ENCODE results near the gene VAV3.

VAV3 gene

GRCh38 chr1:107541412-107541811 lies 423.6 kb downstream of the VAV3 start:
- Histone ChIP-seq H3K27me3 (replicated peaks) (no peaks in the 10 kb centered on the region), H3K36me3 (replicated peaks) (no peaks in the 10 kb centered on the region), H3K27ac (no peak overlapping the region), H3K4me3 (ENCODE audit: low read depth, low read length) (no peak overlapping the region)
- no peak for TF ChIP-seq CTCF (IDR thresholded peaks at IDR 0.05; ENCODE audit: low read depth, low read length, missing control alignments)
- in situ Hi-C loops (cut with HindIII; ENCODE audit: low pct_ligation_motif_present, low sequenced_read_pairs), result no loop called here
- DNase-seq, result no peak

- H3K4me3 ChIP-seq (ENCODE audit: low read depth, low read length), result no peak overlapping the region
- H3K27ac ChIP-seq, result no peak overlapping the region
- H3K27me3 ChIP-seq (replicated peaks), result no peaks in the 10 kb centered on the region
- no peaks in the 10 kb centered on the region for H3K36me3 ChIP-seq (replicated peaks)
- in situ Hi-C loops (cut with HindIII; ENCODE audit: low pct_ligation_motif_present, low sequenced_read_pairs), result no loop called here
- DNase-seq, result no peak
- no peak for TF ChIP-seq CTCF (IDR thresholded peaks at IDR 0.05; ENCODE audit: low read depth, low read length, missing control alignments)
Measured at GRCh38 chr1:107538502-107538901, 426.5 kb downstream of the VAV3 start.

GRCh38 chr1:107536266-107536665 lies 428.7 kb downstream of the VAV3 start:
- Histone ChIP-seq H3K4me3 (ENCODE audit: low read depth, low read length) (no peak overlapping the region), H3K36me3 (replicated peaks) (no peaks in the 10 kb centered on the region), H3K27ac (no peak overlapping the region), H3K27me3 (replicated peaks) (no peaks in the 10 kb centered on the region)
- in situ Hi-C loops (cut with HindIII; ENCODE audit: low pct_ligation_motif_present, low sequenced_read_pairs), result no loop called here
- no peak for TF ChIP-seq CTCF (IDR thresholded peaks at IDR 0.05; ENCODE audit: low read depth, low read length, missing control alignments)
- DNase-seq, result no peak

GRCh38 chr1:107535091-107535490 lies 429.9 kb downstream of the VAV3 start:
- in situ Hi-C loops (cut with HindIII; ENCODE audit: low pct_ligation_motif_present, low sequenced_read_pairs), result no loop called here
- H3K4me3 ChIP-seq (ENCODE audit: low read depth, low read length), result no peak overlapping the region
- DNase-seq, result no peak
- H3K36me3 ChIP-seq (replicated peaks), result no peaks in the 10 kb centered on the region
- no peak overlapping the region for H3K27ac ChIP-seq
- no peaks in the 10 kb centered on the region for H3K27me3 ChIP-seq (replicated peaks)
- TF ChIP-seq CTCF (IDR thresholded peaks at IDR 0.05; ENCODE audit: low read depth, low read length, missing control alignments), result no peak

- no peak overlapping the region for H3K4me3 ChIP-seq (ENCODE audit: low read depth, low read length)
- no peaks in the 10 kb centered on the region for H3K36me3 ChIP-seq (replicated peaks)
- no peak overlapping the region for H3K27ac ChIP-seq
- in situ Hi-C loops (cut with HindIII; ENCODE audit: low pct_ligation_motif_present, low sequenced_read_pairs), result no loop called here
- DNase-seq, result no peak
- no peak for TF ChIP-seq CTCF (IDR thresholded peaks at IDR 0.05; ENCODE audit: low read depth, low read length, missing control alignments)
- H3K27me3 ChIP-seq (replicated peaks), result no peaks in the 10 kb centered on the region
Measured at GRCh38 chr1:107534632-107535031, 430.3 kb downstream of the VAV3 start.

- Histone ChIP-seq H3K36me3 (replicated peaks) (no peaks in the 10 kb centered on the region), H3K27me3 (replicated peaks) (no peaks in the 10 kb centered on the region), H3K27ac (no peak overlapping the region), H3K4me3 (ENCODE audit: low read depth, low read length) (no peak overlapping the region)
- in situ Hi-C loops (cut with HindIII; ENCODE audit: low pct_ligation_motif_present, low sequenced_read_pairs), result no loop called here
- DNase-seq, result no peak
- TF ChIP-seq CTCF (IDR thresholded peaks at IDR 0.05; ENCODE audit: low read depth, low read length, missing control alignments), result no peak
Measured at GRCh38 chr1:107533436-107533835, 431.5 kb downstream of the VAV3 start.
